Neural progenitor cell (in vitro differentiated cells): ENCODE measurements around the gene CDV3. TPM values are rescaled to one million over a fixed set of nuclear protein-coding genes. Genes with fewer than 3 reads are reported as not detected.

Experiments used
- DNase-seq: peaks from one replicate; pipeline ENCODE4 v3.0.0-alpha.2; 2016; ENCODE audit warnings: low spot score
- H2AFZ ChIP-seq: fragments of 200-600 bp; sonication (generic); replicated peaks from 2 replicates; pipeline ENCODE4 v1.6.1; 2016; ENCODE audit warnings: antibody characterized with exemption
- H3F3A ChIP-seq: fragments of 200-600 bp; sonication (generic); 2 replicates; pipeline ENCODE4 v1.6.1; 2016; ENCODE audit warnings: antibody characterized with exemption, low read depth
- H3K27ac ChIP-seq: fragments of 200-600 bp; sonication (generic); 2 replicates; pipeline ENCODE4 v1.5.1; 2016; ENCODE audit warnings: mild to moderate bottlenecking
- H3K27me3 ChIP-seq: fragments of 200-600 bp; sonication (generic); 2 replicates; pipeline ENCODE4 v1.6.1; 2016; ENCODE audit warnings: mild to moderate bottlenecking, moderate library complexity
- H3K36me3 ChIP-seq: fragments of 200-600 bp; sonication (generic); 2 replicates; pipeline ENCODE4 v1.5.1; 2016
- H3K4me1 ChIP-seq: fragments of 200-600 bp; sonication (generic); 2 replicates; pipeline ENCODE4 v1.6.1; 2016; ENCODE audit warnings: mixed run types
- H3K4me2 ChIP-seq: fragments of 200-600 bp; sonication (generic); 2 replicates; pipeline ENCODE4 v1.6.1; 2016
- H3K4me3 ChIP-seq: fragments of 200-600 bp; sonication (generic); 2 replicates; pipeline ENCODE4 v1.5.1; 2016
- H3K79me2 ChIP-seq: fragments of 200-600 bp; sonication (generic); 2 replicates; pipeline ENCODE4 v1.6.1; 2016; ENCODE audit warnings: low read depth
- H3K9ac ChIP-seq: fragments of 200-600 bp; sonication (generic); 2 replicates; pipeline ENCODE4 v1.6.1; 2016
- H3K9me3 ChIP-seq: fragments of 200-600 bp; sonication (generic); 2 replicates; pipeline ENCODE4 v1.5.1; 2016; ENCODE audit warnings: low read depth
- H4K20me1 ChIP-seq: fragments of 200-600 bp; sonication (generic); 2 replicates; pipeline ENCODE4 v1.6.1; 2016; ENCODE audit warnings: low read depth
- H3K27ac Mint-ChIP-seq: 3 replicates; pipeline ENCODE4 v1.8.0; 2021; ENCODE audit warnings: mixed read lengths
- H3K27me3 Mint-ChIP-seq: 2 replicates; pipeline ENCODE4 v1.8.0; 2022; ENCODE audit warnings: low read depth, mild to moderate bottlenecking, inconsistent platforms, moderate library complexity, mixed read lengths; ENCODE audit not compliant: insufficient read depth
- H3K36me3 Mint-ChIP-seq: 3 replicates; pipeline ENCODE4 v1.8.0; 2021; ENCODE audit warnings: mixed read lengths
- H3K4me1 Mint-ChIP-seq: 3 replicates; pipeline ENCODE4 v1.8.0; 2021; ENCODE audit warnings: mixed read lengths
- H3K4me3 Mint-ChIP-seq: 3 replicates; pipeline ENCODE4 v1.8.0; 2021; ENCODE audit warnings: mild to moderate bottlenecking, moderate library complexity, mixed read lengths
- H3K9me3 Mint-ChIP-seq: 3 replicates; pipeline ENCODE4 v1.8.0; 2020; ENCODE audit warnings: mixed read lengths
- CTCF ChIP-seq: fragments of 200-600 bp; sonication (generic); IDR thresholded peaks from 2 replicates; pipeline ENCODE4 v1.5.1; 2017; ENCODE audit warnings: antibody characterized with exemption, mild to moderate bottlenecking
- EZH2 ChIP-seq: fragments of 200-600 bp; sonication (generic); IDR thresholded peaks from 2 replicates; pipeline ENCODE4 v1.6.1; 2017; ENCODE audit warnings: antibody characterized with exemption, mild to moderate bottlenecking, moderate library complexity
- EZH2phosphoT487 ChIP-seq: fragments of 200-600 bp; sonication (generic); IDR thresholded peaks from 2 replicates; pipeline ENCODE4 v1.6.1; 2017; ENCODE audit warnings: antibody characterized with exemption
- total RNA-seq: library from RNA; depleted of rRNA; stranded (reverse); fragments of >200 nt; gene quantifications from 2 replicates; pipeline ENCODE4 v1.2.3, GENCODE V29; 2015; ENCODE audit warnings: low replicate concordance

Gene CDV3
- total RNA-seq, 1 donor from 2014 or later = 272 TPM

DNA sequence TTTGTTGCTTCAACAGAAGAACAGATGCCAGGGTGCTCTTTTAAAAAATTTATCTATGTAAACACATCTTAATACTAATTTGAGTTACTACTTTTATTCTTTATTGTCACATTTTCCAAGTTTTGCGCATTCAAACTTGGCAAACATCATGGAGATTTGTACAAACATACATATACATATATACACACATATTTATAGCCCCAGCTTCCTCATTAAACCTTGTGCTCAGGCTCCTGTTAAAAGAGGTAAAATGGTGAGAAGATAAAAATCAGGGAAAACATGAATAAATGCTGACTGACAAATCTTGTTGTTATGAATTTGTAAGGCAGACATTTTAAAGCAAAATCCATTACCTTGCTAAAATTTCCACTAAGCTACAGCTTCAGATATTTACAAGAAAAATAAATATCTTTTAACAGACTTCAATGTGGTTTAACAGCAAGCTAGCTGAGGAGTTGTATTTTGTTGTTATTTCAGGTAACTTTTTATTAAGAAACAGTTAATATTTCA is 27.1 kb downstream of the CDV3 start:
- Mint-ChIP-seq H3K36me3 (peaks cover 10% of the 10 kb centered on the region), H3K27me3 (no peaks in the 10 kb centered on the region), H3K9me3 (no peaks in the 10 kb centered on the region), H3K4me3 (no peak overlapping the region), H3K4me1 (no peaks in the 10 kb centered on the region), H3K27ac (no peak overlapping the region)
- DNase-seq = no peak
- Histone ChIP-seq H3K4me1 (no peaks in the 10 kb centered on the region), H3K9me3 (no peaks in the 10 kb centered on the region), H3K36me3 (peaks cover 7% of the 10 kb centered on the region), H3K79me2 (no peaks in the 10 kb centered on the region), H2AFZ (no peak overlapping the region), H3K9ac (no peak overlapping the region), H4K20me1 (no peaks in the 10 kb centered on the region), H3F3A (no peaks in the 10 kb centered on the region), H3K27ac (no peak overlapping the region), H3K27me3 (no peaks in the 10 kb centered on the region), H3K4me2 (no peak overlapping the region), H3K4me3 (no peak overlapping the region)
- no peak for TF ChIP-seq EZH2phosphoT487
- no peak for TF ChIP-seq EZH2
- no peak for TF ChIP-seq CTCF

- H3K9me3 ChIP-seq = no peaks in the 10 kb centered on the region
- H3K27ac ChIP-seq = no peak overlapping the region
- H3K36me3 ChIP-seq = peaks cover 35% of the 10 kb centered on the region
- no peak overlapping the region for H2AFZ ChIP-seq
- no peaks in the 10 kb centered on the region for H3K79me2 ChIP-seq
- no peak for TF ChIP-seq EZH2
- no peak for TF ChIP-seq EZH2phosphoT487
- TF ChIP-seq CTCF = no peak
- H3K4me1 ChIP-seq = no peaks in the 10 kb centered on the region
- no peak overlapping the region for H3K4me2 ChIP-seq
- Mint-ChIP-seq H3K4me1 (no peaks in the 10 kb centered on the region), H3K4me3 (no peak overlapping the region), H3K27me3 (no peaks in the 10 kb centered on the region), H3K9me3 (no peaks in the 10 kb centered on the region), H3K36me3 (peaks cover 23% of the 10 kb centered on the region), H3K27ac (no peak overlapping the region)
- no peaks in the 10 kb centered on the region for H4K20me1 ChIP-seq
- no peak overlapping the region for H3K9ac ChIP-seq
- no peaks in the 10 kb centered on the region for H3K27me3 ChIP-seq
- H3K4me3 ChIP-seq = no peak overlapping the region
- DNase-seq = no peak
- H3F3A ChIP-seq = no peaks in the 10 kb centered on the region
These were observed 32.9 kb downstream of the CDV3 start for GRCh38 chr3:133606342-133606741.

- no peaks in the 10 kb centered on the region for H3K4me1 Mint-ChIP-seq
- no peaks in the 10 kb centered on the region for H3K4me1 ChIP-seq
- DNase-seq = no peak
- H3K27ac Mint-ChIP-seq = no peak overlapping the region
- H3K4me3 ChIP-seq = no peak overlapping the region
- H3K36me3 ChIP-seq = peaks cover 37% of the 10 kb centered on the region
- no peaks in the 10 kb centered on the region for H3K9me3 ChIP-seq
- H3K27me3 Mint-ChIP-seq = no peaks in the 10 kb centered on the region
- TF ChIP-seq CTCF (no peak), EZH2 (no peak), EZH2phosphoT487 (no peak)
- no peak overlapping the region for H3K4me2 ChIP-seq
- H3K27ac ChIP-seq = no peak overlapping the region
- H2AFZ ChIP-seq = no peak overlapping the region
- H3K36me3 Mint-ChIP-seq = peaks cover 23% of the 10 kb centered on the region
- no peaks in the 10 kb centered on the region for H3F3A ChIP-seq
- no peaks in the 10 kb centered on the region for H3K27me3 ChIP-seq
- no peaks in the 10 kb centered on the region for H3K79me2 ChIP-seq
- no peak overlapping the region for H3K9ac ChIP-seq
- H3K9me3 Mint-ChIP-seq = no peaks in the 10 kb centered on the region
- H3K4me3 Mint-ChIP-seq = no peak overlapping the region
- H4K20me1 ChIP-seq = no peaks in the 10 kb centered on the region
These were observed 33.4 kb downstream of the CDV3 start for GRCh38 chr3:133606902-133607301.
